Measurements from ENCODE around the gene WNT1.

WNT1 gene

GRCh38 chr12:48961801-48962200 is 16.3 kb upstream of the WNT1 start:
- DNase-seq = no peak

- peak; percentile 56 for DNase-seq
Observed at GRCh38 chr12:48965298-48965838, 12.8 kb upstream of the WNT1 start.

DNA sequence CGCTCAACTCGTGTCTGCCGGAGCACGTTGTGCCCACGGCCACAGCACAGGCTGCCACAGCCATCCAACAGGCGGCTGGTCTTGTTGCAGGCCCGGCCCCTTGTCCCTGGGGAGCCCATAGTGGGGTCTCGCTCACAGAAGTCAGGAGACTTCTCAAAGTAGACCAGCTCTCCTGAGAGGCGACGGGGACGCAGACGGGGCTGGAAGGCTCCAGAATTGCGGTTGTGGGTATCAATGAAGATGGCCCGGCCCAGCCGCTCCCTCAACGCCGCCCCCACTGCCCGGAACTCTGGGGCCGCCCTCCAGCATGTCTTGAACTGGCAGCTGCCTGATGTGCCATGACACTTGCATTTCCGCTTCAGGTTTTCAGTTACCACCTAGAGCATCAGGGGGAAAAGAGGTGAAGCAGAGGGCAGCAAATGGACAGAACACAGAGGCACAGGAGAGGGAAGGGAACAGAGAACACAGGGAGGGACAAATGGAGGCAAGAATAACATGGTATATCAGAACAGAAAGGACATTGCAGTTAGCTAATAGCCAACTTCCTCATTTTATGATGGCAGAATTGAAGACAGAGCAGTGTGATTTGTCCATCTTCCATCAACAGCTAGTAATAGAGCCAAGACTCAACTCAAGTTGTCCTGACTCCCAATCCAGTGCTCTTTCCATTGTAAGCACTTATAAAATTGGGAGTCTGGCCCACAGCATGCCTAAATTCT is 11.8 kb upstream of the WNT1 start:
- no peak for DNase-seq

GRCh38 chr12:48967991-48968390 is 10.1 kb upstream of the WNT1 start:
- DNase-seq = no peak

GRCh38 chr12:48968467-48968866 is 9.7 kb upstream of the WNT1 start:
- no peak for DNase-seq

- peak; percentile 46 for DNase-seq
Observed at GRCh38 chr12:48969160-48969771, 8.9 kb upstream of the WNT1 start.

- DNase-seq = peak; percentile 70
Observed at GRCh38 chr12:48969833-48970701, 8.1 kb upstream of the WNT1 start.

DNA sequence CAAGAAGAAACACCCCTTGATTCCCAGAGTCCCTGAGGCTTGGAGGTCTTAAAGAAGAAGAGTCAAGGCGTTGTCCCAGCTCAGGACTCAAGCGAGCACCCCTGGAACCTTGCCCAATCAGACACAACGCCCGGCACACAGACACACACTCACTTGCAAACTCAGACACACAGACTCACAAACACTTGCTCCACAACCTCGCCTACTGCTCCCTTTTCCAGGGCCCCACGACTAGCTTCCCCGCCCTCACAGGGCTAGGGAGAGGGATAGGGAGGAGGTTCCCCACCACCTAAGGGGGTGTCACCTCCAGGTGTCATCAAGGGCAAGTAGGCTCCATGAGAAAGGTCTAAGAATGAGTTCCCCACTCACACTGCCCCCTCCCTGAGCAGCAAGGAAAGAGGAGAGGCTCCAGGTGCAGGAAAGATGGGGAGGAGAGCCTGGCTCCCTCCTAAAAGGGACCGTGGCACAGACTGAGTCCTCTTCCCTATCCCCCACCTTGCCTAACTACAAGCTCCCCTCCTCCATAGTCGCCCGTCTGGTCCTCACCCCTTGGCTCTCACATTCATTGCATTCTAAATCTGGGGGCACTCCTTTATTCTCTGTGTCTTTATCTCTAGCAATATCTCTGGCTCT is 7.3 kb upstream of the WNT1 start:
- no peak for DNase-seq

- no peak for DNase-seq
Observed at GRCh38 chr12:48972213-48972951, 5.7 kb upstream of the WNT1 start.

DNA sequence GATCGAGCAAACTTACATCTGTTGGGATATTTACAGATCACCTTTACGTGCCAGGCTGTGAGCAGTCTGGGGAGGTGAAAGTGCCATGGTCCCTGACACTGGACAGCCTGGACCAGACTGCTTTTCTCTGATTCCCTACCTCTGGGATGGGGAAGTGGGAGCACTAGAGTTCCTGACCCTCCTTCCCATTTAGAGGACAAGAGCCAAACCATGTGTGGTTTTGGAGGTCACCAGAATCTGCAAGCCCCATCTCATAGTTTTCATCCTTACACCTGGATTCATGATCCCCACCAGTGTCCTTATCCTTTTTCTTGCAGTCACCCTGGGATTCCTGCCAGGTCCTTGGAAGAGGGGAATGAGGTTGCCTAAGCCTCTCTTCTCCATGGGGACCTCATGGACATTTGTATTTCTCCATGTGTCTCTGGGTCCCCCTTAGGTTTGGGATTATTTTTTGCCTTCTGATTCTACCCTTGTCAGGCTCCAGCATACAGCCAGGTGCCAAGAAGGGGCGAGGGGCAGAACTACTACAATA is 5.1 kb upstream of the WNT1 start:
- no peak for DNase-seq

DNA sequence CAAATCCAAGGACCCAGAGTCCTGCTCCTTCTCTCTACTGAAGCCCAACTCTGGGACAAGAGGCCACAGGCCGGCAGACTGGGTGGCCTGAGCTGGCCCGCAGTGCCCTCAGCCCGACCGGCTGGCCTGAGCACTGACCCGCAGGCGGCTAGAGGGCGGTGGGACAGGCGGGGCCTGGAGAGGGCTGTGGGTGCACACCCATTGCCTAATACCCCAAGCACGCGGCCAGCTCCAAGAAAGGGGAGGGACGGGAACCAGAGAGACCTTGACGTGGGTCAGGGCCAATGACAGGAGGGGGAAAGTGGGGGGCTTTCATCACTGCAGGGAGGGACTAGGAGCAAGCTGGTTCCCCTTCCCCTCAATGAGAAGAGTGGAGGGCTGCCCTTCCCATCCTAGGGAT is 4.6 kb upstream of the WNT1 start:
- DNase-seq = no peak

GRCh38 chr12:48973941-48974673 is 4.0 kb upstream of the WNT1 start:
- peak; percentile 37 for DNase-seq

- peak; percentile 76 for DNase-seq
Observed at GRCh38 chr12:48977290-48978281, 536 bp upstream of the WNT1 start.

GRCh38 chr12:48978741-48979601 is 849 bp downstream of the WNT1 start:
- peak; percentile 53 for DNase-seq

- DNase-seq = peak; percentile 41
Observed at GRCh38 chr12:48979602-48980388, 1.7 kb downstream of the WNT1 start.

DNA sequence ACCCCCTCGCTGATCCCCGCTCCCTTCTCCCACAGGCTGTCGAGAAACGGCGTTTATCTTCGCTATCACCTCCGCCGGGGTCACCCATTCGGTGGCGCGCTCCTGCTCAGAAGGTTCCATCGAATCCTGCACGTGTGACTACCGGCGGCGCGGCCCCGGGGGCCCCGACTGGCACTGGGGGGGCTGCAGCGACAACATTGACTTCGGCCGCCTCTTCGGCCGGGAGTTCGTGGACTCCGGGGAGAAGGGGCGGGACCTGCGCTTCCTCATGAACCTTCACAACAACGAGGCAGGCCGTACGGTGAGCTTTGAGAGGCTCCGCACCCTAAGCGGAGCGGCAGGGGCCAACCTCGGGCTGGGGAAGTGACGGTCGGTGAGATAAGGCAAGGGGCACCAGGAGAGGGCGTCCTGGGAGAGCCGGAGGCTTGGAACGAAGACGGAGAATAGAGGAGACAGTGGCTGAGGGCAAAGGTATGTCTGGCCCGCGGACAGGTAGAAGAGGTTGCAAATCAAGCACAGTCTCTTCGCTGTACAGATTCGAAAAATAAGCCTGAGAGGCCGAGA is 2.3 kb downstream of the WNT1 start:
- DNase-seq = peak; percentile 74

DNA sequence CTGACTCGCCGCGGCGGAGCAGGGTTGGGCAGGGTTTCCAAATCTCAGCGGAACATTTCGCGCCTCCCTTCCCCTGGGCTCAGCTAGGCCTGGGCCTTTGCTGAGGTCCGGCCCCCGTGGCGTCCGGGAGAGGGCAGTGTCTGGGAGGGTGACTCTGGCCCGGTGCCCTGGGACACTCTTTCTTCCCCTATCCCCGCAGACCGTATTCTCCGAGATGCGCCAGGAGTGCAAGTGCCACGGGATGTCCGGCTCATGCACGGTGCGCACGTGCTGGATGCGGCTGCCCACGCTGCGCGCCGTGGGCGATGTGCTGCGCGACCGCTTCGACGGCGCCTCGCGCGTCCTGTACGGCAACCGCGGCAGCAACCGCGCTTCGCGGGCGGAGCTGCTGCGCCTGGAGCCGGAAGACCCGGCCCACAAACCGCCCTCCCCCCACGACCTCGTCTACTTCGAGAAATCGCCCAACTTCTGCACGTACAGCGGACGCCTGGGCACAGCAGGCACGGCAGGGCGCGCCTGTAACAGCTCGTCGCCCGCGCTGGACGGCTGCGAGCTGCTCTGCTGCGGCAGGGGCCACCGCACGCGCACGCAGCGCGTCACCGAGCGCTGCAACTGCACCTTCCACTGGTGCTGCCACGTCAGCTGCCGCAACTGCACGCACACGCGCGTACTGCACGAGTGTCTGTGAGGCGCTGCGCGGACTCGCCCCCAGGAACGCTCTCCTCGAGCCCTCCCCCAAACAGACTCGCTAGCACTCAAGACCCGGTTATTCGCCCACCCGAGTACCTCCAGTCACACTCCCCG is 3.0 kb downstream of the WNT1 start:
- peak; percentile 64 for DNase-seq
